Measurements from ENCODE around the gene CLRN3. TPM values are rescaled to one million over a fixed set of nuclear protein-coding genes. Genes with fewer than 3 reads are reported as not detected.

Gene CLRN3
- total and polyA plus RNA-seq, 9 of the 15 experiments (the other 6 are each of a cell fraction or from before 2014, with no cell fraction given), result not detected

DNA sequence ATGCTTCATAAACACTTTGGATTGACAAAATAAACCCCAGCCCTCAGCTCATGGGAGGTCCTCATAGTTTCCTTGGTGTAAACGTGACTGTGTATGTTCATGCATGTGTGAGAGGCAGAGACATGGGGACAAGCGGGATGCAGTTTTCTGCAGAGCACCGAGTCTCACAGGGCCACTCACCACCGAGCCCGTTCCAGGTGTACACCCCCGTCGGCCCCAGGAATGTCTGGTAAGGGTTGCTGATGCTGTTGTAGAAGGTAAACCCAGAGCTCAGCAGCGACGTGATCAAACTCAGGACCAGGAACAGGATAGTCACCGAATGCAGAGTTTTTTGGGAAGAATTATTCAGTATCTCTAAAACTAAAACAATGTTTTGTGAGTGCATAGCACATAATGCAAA lies 9.2 kb downstream of the CLRN3 start:
- H3K27ac ChIP-seq (ENCODE audit: extremely low read depth, low read depth, low read length), result no peak overlapping the region
- intact Hi-C loops (cut with micrococcal nuclease), result no loop called here
- 2% methylated on average over 9 of the region's 10 CpGs for WGBS (ENCODE audit: insufficient coverage, low coverage, missing lambda C conversion rate)
- no peaks in the 10 kb centered on the region for H3K9me1 ChIP-seq (ENCODE audit: control insufficient read depth, insufficient read depth, low read length)
- no peaks in the 10 kb centered on the region for H3K79me2 ChIP-seq (ENCODE audit: control insufficient read depth, insufficient read depth, low read length)
- ChIA-PET POLR2A (interaction anchor here (0.6 kb wide), 1 partner anchor 1709 kb away, joined by 3 read pairs; no protein-coding TSS in a partner anchor), CTCF (ENCODE audit: low intra/inter-chr PET ratio) (no interaction called here)
- H3K4me1 ChIP-seq (replicated peaks in 1 of 2; ENCODE audit: control insufficient read depth in 2 of 2, insufficient read depth in 2 of 2, low read length in 2 of 2), result no peaks in the 10 kb centered on the region
- H2AFZ ChIP-seq (ENCODE audit: low read depth, low read length), result no peak overlapping the region
- in situ Hi-C loops (cut with MboI), result no loop called here
- FAIRE-seq (no peak), DNase-seq (ENCODE audit: extremely low read depth in 1 of 4, low spot score in 3 of 4) (no peak), ATAC-seq (no peak)
- TF ChIP-seq POLR2AphosphoS5 (IDR thresholded peaks at IDR 0.05; ENCODE audit: control insufficient read depth, insufficient read depth, low read depth, low read length), result no peak
- no peak for TF ChIP-seq ELF1 (tag; IDR thresholded peaks at IDR 0.05)
- TF ChIP-seq, protein P1, sequence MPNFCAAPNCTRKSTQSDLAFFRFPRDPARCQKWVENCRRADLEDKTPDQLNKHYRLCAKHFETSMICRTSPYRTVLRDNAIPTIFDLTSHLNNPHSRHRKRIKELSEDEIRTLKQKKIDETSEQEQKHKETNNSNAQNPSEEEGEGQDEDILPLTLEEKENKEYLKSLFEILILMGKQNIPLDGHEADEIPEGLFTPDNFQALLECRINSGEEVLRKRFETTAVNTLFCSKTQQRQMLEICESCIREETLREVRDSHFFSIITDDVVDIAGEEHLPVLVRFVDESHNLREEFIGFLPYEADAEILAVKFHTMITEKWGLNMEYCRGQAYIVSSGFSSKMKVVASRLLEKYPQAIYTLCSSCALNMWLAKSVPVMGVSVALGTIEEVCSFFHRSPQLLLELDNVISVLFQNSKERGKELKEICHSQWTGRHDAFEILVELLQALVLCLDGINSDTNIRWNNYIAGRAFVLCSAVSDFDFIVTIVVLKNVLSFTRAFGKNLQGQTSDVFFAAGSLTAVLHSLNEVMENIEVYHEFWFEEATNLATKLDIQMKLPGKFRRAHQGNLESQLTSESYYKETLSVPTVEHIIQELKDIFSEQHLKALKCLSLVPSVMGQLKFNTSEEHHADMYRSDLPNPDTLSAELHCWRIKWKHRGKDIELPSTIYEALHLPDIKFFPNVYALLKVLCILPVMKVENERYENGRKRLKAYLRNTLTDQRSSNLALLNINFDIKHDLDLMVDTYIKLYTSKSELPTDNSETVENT (CRISPR knock-in tag; IDR thresholded peaks at IDR 0.05), result no peak
- TF ChIP-seq ZNF583 (CRISPR knock-in tag; IDR thresholded peaks at IDR 0.05), result no peak
- TF ChIP-seq FOXJ2 (tag; IDR thresholded peaks at IDR 0.05), result no peak
- TF ChIP-seq ZNF24 (IDR thresholded peaks at IDR 0.05), result no peak
- TF ChIP-seq GTF2E2 (tag; IDR thresholded peaks at IDR 0.05), result no peak
- TF ChIP-seq, protein P2, sequence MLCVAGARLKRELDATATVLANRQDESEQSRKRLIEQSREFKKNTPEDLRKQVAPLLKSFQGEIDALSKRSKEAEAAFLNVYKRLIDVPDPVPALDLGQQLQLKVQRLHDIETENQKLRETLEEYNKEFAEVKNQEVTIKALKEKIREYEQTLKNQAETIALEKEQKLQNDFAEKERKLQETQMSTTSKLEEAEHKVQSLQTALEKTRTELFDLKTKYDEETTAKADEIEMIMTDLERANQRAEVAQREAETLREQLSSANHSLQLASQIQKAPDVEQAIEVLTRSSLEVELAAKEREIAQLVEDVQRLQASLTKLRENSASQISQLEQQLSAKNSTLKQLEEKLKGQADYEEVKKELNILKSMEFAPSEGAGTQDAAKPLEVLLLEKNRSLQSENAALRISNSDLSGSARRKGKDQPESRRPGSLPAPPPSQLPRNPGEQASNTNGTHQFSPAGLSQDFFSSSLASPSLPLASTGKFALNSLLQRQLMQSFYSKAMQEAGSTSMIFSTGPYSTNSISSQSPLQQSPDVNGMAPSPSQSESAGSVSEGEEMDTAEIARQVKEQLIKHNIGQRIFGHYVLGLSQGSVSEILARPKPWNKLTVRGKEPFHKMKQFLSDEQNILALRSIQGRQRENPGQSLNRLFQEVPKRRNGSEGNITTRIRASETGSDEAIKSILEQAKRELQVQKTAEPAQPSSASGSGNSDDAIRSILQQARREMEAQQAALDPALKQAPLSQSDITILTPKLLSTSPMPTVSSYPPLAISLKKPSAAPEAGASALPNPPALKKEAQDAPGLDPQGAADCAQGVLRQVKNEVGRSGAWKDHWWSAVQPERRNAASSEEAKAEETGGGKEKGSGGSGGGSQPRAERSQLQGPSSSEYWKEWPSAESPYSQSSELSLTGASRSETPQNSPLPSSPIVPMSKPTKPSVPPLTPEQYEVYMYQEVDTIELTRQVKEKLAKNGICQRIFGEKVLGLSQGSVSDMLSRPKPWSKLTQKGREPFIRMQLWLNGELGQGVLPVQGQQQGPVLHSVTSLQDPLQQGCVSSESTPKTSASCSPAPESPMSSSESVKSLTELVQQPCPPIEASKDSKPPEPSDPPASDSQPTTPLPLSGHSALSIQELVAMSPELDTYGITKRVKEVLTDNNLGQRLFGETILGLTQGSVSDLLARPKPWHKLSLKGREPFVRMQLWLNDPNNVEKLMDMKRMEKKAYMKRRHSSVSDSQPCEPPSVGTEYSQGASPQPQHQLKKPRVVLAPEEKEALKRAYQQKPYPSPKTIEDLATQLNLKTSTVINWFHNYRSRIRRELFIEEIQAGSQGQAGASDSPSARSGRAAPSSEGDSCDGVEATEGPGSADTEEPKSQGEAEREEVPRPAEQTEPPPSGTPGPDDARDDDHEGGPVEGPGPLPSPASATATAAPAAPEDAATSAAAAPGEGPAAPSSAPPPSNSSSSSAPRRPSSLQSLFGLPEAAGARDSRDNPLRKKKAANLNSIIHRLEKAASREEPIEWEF (CRISPR knock-in tag; IDR thresholded peaks at IDR 0.05), result no peak
- H3K9me3 ChIP-seq (replicated peaks; ENCODE audit: control insufficient read depth, insufficient read depth, low read depth, low read length), result no peaks in the 10 kb centered on the region
- peaks cover 0 to 4% of the 10 kb centered on the region in 2 experiments; a peak in 1 of 5 replicates for H3K27me3 ChIP-seq (ENCODE audit: control insufficient read depth in 2 of 2, insufficient read depth in 2 of 2, low read length in 2 of 2)
- no peak overlapping the region for H3K9ac ChIP-seq (ENCODE audit: insufficient read depth in 1 of 2, low read depth in 2 of 2, low read length in 2 of 2)
- no TSS peak for BruUV-seq (replicated peaks)
- no peaks in the 10 kb centered on the region for H4K20me1 ChIP-seq (replicated peaks; ENCODE audit: control insufficient read depth, insufficient read depth, low read length)
- no peak overlapping the region for H3K4me2 ChIP-seq (ENCODE audit: insufficient read depth, low read length)
- H3K4me3 ChIP-seq, result no peak overlapping the region
- H3K36me3 ChIP-seq (ENCODE audit: control insufficient read depth, insufficient read depth, low read length), result no peaks in the 10 kb centered on the region
